ENCODE results near the gene PRH1. TPM values are rescaled to one million over a fixed set of nuclear protein-coding genes. Genes with fewer than 3 reads are reported as not detected.

Gene PRH1
- total RNA-seq, 1 experiment from 2014 or later = 5.9 TPM

DNA sequence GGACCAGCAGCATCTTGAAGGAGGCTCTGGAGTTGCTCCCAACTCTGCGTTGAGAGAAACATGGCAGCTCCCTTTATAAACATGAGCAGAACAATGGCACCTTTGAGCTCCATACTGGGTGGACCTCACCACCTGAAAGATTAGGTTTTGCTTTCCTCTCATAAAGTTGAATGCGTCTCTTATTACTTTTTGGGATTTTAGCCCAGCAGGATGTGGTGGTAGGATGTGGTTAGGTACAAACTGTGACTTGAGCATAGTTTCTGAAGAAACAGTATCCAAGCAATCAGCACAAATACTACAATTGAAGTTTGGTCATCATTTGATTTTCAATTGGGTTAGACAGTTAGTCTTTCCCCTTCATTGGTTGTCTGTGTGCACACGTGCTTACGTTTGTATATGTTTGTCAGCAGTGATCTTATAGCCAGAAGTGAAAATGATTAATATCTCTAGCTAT, 34.6 kb downstream of the PRH1 start, which contains the start of gene PRR4:
Gene PRR4 (minus strand): TSS at position 51 of the 454 bp plus-strand sequence. CDS start 38 bp downstream, at position 13.
- intact Hi-C loops (cut with micrococcal nuclease) = no loop called here
- Histone ChIP-seq H3K9ac (ENCODE audit: low read length) (no peak within 1 kb of the TSS), H3K9me3 (ENCODE audit: control insufficient read depth in 1 of 2, insufficient read depth in 1 of 2, low read depth in 1 of 2, low read length in 2 of 2) (no peaks in the 10 kb centered on the region), H3K4me2 (ENCODE audit: low read length) (no peak within 1 kb of the TSS), H3K9me2 (ENCODE audit: insufficient read depth) (no peaks in the 10 kb centered on the region), H2AFZ (ENCODE audit: low read depth, low read length, poor library complexity, severe bottlenecking) (no peak within 1 kb of the TSS), H3K27ac (ENCODE audit: low read depth, low read length) (no peak within 1 kb of the TSS), H3K79me2 (ENCODE audit: insufficient read depth, low read length) (no peaks in the 10 kb centered on the region), H3K4me3 (replicated peaks in 1 of 2; ENCODE audit: low read depth in 1 of 2, low read length in 2 of 2) (no peak within 1 kb of the TSS), H3K36me3 (ENCODE audit: control insufficient read depth in 1 of 2, insufficient read depth in 2 of 2, low read length in 2 of 2) (no peaks in the 10 kb centered on the region), H4K20me1 (ENCODE audit: insufficient read depth) (no peaks in the 10 kb centered on the region), H3K27me3 (ENCODE audit: insufficient read depth, low read length) (no peaks in the 10 kb centered on the region), H3K4me1 (ENCODE audit: control insufficient read depth in 1 of 2, insufficient read depth in 2 of 2, low read length in 2 of 2) (peaks cover 0 to 9% of the 10 kb centered on the region in 2 experiments; a peak in 1 of 4 replicates)
- DNase-seq (ENCODE audit: low read depth, low spot score) (no peak), ATAC-seq (no peak)
- TF ChIP-seq POLR2A (IDR thresholded peaks at IDR 0.05; ENCODE audit: borderline replicate concordance, extremely low read depth, insufficient read depth, insufficient read length) (no peak), ZFX (IDR thresholded peaks at IDR 0.05) (no peak), ATF3 (IDR thresholded peaks at IDR 0.05) (no peak)
- TF ChIP-seq, protein P1, sequence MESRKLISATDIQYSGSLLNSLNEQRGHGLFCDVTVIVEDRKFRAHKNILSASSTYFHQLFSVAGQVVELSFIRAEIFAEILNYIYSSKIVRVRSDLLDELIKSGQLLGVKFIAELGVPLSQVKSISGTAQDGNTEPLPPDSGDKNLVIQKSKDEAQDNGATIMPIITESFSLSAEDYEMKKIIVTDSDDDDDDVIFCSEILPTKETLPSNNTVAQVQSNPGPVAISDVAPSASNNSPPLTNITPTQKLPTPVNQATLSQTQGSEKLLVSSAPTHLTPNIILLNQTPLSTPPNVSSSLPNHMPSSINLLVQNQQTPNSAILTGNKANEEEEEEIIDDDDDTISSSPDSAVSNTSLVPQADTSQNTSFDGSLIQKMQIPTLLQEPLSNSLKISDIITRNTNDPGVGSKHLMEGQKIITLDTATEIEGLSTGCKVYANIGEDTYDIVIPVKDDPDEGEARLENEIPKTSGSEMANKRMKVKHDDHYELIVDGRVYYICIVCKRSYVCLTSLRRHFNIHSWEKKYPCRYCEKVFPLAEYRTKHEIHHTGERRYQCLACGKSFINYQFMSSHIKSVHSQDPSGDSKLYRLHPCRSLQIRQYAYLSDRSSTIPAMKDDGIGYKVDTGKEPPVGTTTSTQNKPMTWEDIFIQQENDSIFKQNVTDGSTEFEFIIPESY (IDR thresholded peaks at IDR 0.05; ENCODE audit: extremely low read depth, insufficient replicate concordance, low read length) = no peak
- CTCF ChIA-PET = no interaction called here
- POLR2A ChIA-PET = no interaction called here
- RAD21 ChIA-PET (ENCODE audit: low non-redundant PET in 1 of 2, low total read pairs in 2 of 2, uncharacterized antibody in 2 of 2, unreplicated experiment in 2 of 2) = no interaction called here
- BruUV-seq (replicated peaks) = no TSS peak

- no peaks in the 10 kb centered on the region for H4K20me1 ChIP-seq (ENCODE audit: insufficient read depth)
- POLR2A ChIA-PET = no interaction called here
- no peaks in the 10 kb centered on the region for H3K27me3 ChIP-seq (ENCODE audit: insufficient read depth, low read length)
- no peak overlapping the region for H3K4me2 ChIP-seq (ENCODE audit: low read length)
- H3K4me1 ChIP-seq (ENCODE audit: control insufficient read depth in 1 of 2, insufficient read depth in 2 of 2, low read length in 2 of 2) = peaks cover 0 to 9% of the 10 kb centered on the region in 2 experiments; a peak in 1 of 4 replicates
- ATAC-seq = no peak
- H2AFZ ChIP-seq (ENCODE audit: low read depth, low read length, poor library complexity, severe bottlenecking) = no peak overlapping the region
- no peak overlapping the region for H3K27ac ChIP-seq (ENCODE audit: low read depth, low read length)
- TF ChIP-seq FOSL1 (IDR thresholded peaks at IDR 0.05; ENCODE audit: low read depth) = no peak
- TF ChIP-seq YY1 (IDR thresholded peaks at IDR 0.05; ENCODE audit: extremely low read depth, insufficient replicate concordance, low read depth, low read length) = no peak
- no peaks in the 10 kb centered on the region for H3K79me2 ChIP-seq (ENCODE audit: insufficient read depth, low read length)
- H3K36me3 ChIP-seq (ENCODE audit: control insufficient read depth in 1 of 2, insufficient read depth in 2 of 2, low read length in 2 of 2) = no peaks in the 10 kb centered on the region
- H3K4me3 ChIP-seq (replicated peaks in 1 of 2; ENCODE audit: low read depth in 1 of 2, low read length in 2 of 2) = no peak overlapping the region
- no TSS peak for BruUV-seq (replicated peaks)
- intact Hi-C loops (cut with micrococcal nuclease) = no loop called here
- H3K9me2 ChIP-seq (ENCODE audit: insufficient read depth) = no peaks in the 10 kb centered on the region
- DNase-seq (ENCODE audit: low read depth, low spot score) = no peak
- H3K9me3 ChIP-seq (ENCODE audit: control insufficient read depth in 1 of 2, insufficient read depth in 1 of 2, low read depth in 1 of 2, low read length in 2 of 2) = no peaks in the 10 kb centered on the region
- CTCF ChIA-PET = no interaction called here
- no peak overlapping the region for H3K9ac ChIP-seq (ENCODE audit: low read length)
- RAD21 ChIA-PET (ENCODE audit: low non-redundant PET in 1 of 2, low total read pairs in 2 of 2, uncharacterized antibody in 2 of 2, unreplicated experiment in 2 of 2) = no interaction called here
Observed at GRCh38 chr12:10847744-10848143, 36.3 kb downstream of the PRH1 start.

Measured in HCT116 (cell line).